ENCODE measurements around the gene PCNX3. TPM values are rescaled to one million over a fixed set of nuclear protein-coding genes. Genes with fewer than 3 reads are reported as not detected.
A peak's percentile ranks its signal among the peaks of the same experiment; 100 is the strongest.

Gene PCNX3
- total RNA-seq, 1 experiment from 2014 or later, result 72.8 TPM

- intact Hi-C loops (cut with micrococcal nuclease; ENCODE audit: unreplicated experiment), result no loop called here
- Mint-ChIP-seq H3K36me3 (ENCODE audit: insufficient read depth, unreplicated experiment) (peaks cover 66% of the 10 kb centered on the region), H3K27ac (ENCODE audit: unreplicated experiment) (peak overlapping the region; percentile 84), H3K27me3 (ENCODE audit: unreplicated experiment) (no peaks in the 10 kb centered on the region), H3K9me3 (ENCODE audit: low read depth, unreplicated experiment) (no peaks in the 10 kb centered on the region), H3K4me1 (ENCODE audit: low read depth, unreplicated experiment) (peaks cover 38% of the 10 kb centered on the region), H3K4me3 (ENCODE audit: low read depth, unreplicated experiment) (peak overlapping the region; percentile 65)
- no peak for DNase-seq
- TF ChIP-seq, protein P1, sequence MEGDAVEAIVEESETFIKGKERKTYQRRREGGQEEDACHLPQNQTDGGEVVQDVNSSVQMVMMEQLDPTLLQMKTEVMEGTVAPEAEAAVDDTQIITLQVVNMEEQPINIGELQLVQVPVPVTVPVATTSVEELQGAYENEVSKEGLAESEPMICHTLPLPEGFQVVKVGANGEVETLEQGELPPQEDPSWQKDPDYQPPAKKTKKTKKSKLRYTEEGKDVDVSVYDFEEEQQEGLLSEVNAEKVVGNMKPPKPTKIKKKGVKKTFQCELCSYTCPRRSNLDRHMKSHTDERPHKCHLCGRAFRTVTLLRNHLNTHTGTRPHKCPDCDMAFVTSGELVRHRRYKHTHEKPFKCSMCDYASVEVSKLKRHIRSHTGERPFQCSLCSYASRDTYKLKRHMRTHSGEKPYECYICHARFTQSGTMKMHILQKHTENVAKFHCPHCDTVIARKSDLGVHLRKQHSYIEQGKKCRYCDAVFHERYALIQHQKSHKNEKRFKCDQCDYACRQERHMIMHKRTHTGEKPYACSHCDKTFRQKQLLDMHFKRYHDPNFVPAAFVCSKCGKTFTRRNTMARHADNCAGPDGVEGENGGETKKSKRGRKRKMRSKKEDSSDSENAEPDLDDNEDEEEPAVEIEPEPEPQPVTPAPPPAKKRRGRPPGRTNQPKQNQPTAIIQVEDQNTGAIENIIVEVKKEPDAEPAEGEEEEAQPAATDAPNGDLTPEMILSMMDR (IDR thresholded peaks at IDR 0.05; ENCODE audit: unreplicated experiment), result no peak
- CTCF ChIA-PET, result interaction anchor here (0.6 to 1.2 kb wide), 4 partner anchors 36 to 1832 kb away, joined by 3 to 6 read pairs (median 3); partner anchors contain the start of gene AIP
- no TSS peak for BruUV-seq (replicated peaks)
Measured at GRCh38 chr11:65651339-65651588, 35.7 kb downstream of the PCNX3 start.

GRCh38 chr11:65651589-65652510, 36.3 kb downstream of the PCNX3 start:
- peaks cover 72% of the 10 kb centered on the region for H3K36me3 Mint-ChIP-seq (ENCODE audit: insufficient read depth, unreplicated experiment)
- H3K4me1 Mint-ChIP-seq (ENCODE audit: low read depth, unreplicated experiment), result peaks cover 38% of the 10 kb centered on the region
- DNase-seq, result peak; percentile 89
- intact Hi-C loops (cut with micrococcal nuclease; ENCODE audit: unreplicated experiment), result no loop called here
- TF ChIP-seq, protein P1 (IDR thresholded peaks at IDR 0.05; ENCODE audit: unreplicated experiment), result no peak
- BruUV-seq (replicated peaks), result TSS peak; percentile 16
- H3K4me3 Mint-ChIP-seq (ENCODE audit: low read depth, unreplicated experiment), result peak overlapping the region; percentile 65
- no peaks in the 10 kb centered on the region for H3K27me3 Mint-ChIP-seq (ENCODE audit: unreplicated experiment)
- H3K9me3 Mint-ChIP-seq (ENCODE audit: low read depth, unreplicated experiment), result no peaks in the 10 kb centered on the region
- CTCF ChIA-PET, result interaction anchor here (0.6 to 1.7 kb wide), 8 partner anchors 11 to 1831 kb away, joined by 3 to 6 read pairs (median 3); partner anchors contain the start of genes AIP, MUS81, RELA and SIPA1
- H3K27ac Mint-ChIP-seq (ENCODE audit: unreplicated experiment), result peak overlapping the region; percentile 84

- Mint-ChIP-seq H3K4me3 (ENCODE audit: low read depth, unreplicated experiment) (peak overlapping the region; percentile 65), H3K27ac (ENCODE audit: unreplicated experiment) (peak overlapping the region; percentile 84), H3K36me3 (ENCODE audit: insufficient read depth, unreplicated experiment) (peaks cover 76% of the 10 kb centered on the region), H3K27me3 (ENCODE audit: unreplicated experiment) (no peaks in the 10 kb centered on the region), H3K9me3 (ENCODE audit: low read depth, unreplicated experiment) (no peaks in the 10 kb centered on the region), H3K4me1 (ENCODE audit: low read depth, unreplicated experiment) (peaks cover 38% of the 10 kb centered on the region)
- TF ChIP-seq, protein P1 (IDR thresholded peaks at IDR 0.05; ENCODE audit: unreplicated experiment), result no peak
- intact Hi-C loops (cut with micrococcal nuclease; ENCODE audit: unreplicated experiment), result no loop called here
- DNase-seq, result peak; percentile 96
- CTCF ChIA-PET, result interaction anchor here (1.0 to 1.7 kb wide), 4 partner anchors 10 to 207 kb away, joined by 3 to 5 read pairs (median 4); partner anchors contain the start of genes MUS81, RELA and SIPA1
- TSS peak; percentile 92 for BruUV-seq (replicated peaks)
Measured at GRCh38 chr11:65652511-65653228, 37.1 kb downstream of the PCNX3 start.

Data from Calu3 (cell line).